Fibroblast of skin of right biceps (primary cell): Measurements from ENCODE around the gene RPS27.
"Not testable (repeated sequence)": the region's sequence is repeated elsewhere in the genome, so short reads cannot be mapped to it uniquely, and the experiment has no call there.

Experiments
- DNase-seq: peaks from one replicate; pipeline ENCODE4 v3.0.0-alpha.2; 2013

Gene RPS27

DNA sequence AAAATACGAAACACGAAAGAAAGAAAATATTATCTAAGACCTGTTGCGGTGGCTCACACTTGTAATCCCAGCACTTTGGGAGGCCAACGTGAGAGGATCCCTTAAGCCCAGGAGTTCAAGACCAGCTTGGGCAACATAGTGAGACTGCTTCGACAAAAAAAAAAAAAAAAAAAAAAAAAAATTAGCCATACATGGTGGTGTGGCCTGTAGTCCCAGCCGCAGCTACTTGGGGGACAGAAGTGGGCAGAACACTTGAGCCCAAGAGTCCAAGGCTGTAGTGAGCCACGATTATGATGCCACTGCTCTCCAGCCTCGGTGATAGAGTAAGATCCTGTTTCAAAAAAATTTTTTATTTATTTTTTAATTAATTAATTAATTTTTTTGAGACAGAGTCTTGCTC is 2.9 kb upstream of the RPS27 start:
- no peak for DNase-seq

DNA sequence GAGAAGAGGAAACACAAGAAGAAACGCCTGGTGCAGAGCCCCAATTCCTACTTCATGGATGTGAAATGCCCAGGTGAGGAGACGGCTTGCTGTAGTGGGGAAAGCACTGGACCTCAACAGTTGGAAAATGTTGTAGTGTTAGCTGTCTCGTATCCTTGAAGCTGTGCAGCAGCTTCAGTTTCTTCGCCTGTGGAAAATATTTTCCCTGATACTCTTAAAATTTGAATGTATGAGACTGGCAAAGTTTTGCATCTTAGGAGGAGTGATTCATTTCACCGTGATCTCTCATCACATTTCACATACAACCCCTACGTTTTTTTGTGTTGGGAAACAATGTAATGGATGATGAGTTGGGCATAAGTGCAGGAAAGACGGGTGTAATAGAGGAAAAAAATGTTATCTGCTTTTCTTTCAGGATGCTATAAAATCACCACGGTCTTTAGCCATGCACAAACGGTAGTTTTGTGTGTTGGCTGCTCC is 629 bp downstream of the RPS27 start:
- DNase-seq = no peak

DNA sequence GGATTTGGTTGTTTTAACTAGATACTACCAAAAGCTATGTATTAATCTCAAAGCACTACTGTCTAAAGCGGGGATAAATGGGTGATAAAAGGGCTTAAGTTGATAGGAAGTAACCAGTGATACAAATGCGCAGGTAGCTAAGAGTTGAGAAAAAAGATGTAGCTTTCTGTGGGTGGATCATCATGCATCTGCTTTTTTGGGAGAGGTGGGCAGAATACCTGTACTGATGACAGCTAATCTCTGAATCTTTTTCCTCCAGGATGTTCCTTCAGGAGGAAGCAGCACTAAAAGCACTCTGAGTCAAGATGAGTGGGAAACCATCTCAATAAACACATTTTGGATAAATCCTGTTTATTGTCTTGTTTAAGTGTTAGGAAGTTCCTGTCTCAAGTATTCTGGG is 1.2 kb downstream of the RPS27 start:
- no peak for DNase-seq

DNA sequence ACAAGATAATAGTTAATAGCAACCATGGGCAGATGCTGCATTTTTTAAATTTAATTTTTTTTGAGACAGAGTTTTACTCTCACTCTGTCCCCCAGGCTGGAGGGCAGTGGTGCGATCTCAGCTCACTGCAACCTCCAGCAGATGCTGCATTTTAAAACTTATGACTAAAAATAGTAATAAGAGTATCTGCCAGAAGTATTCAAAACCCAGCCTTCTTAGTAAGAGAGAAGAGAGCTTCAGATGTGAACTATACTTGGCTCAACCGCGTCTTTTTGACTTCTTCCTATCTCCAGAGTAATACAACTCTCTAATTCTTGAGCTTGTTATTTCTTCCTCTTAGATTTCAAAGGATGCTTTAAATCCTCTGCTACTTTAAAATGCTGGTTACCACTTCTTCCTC is 4.6 kb downstream of the RPS27 start:
- no peak for DNase-seq

DNA sequence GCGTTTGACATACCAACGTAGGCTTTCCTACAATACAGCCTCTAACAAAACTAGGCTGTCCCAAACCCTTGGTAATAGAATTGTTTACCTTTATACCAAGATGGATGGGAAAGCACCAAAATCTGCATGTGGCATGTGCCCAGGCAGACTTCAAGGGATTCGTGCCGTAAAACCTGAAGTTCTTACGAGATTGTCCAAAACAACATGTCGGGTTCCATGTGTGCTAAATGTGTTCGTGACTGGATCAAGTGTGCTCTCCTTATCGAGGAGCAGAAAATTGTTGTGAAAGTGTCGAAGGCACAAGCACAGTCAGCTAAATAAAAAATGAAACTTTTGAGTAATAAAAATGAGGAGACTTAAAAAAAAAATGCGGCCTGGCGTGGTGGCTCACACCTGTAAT is 5.1 kb downstream of the RPS27 start:
- DNase-seq = no peak

DNA sequence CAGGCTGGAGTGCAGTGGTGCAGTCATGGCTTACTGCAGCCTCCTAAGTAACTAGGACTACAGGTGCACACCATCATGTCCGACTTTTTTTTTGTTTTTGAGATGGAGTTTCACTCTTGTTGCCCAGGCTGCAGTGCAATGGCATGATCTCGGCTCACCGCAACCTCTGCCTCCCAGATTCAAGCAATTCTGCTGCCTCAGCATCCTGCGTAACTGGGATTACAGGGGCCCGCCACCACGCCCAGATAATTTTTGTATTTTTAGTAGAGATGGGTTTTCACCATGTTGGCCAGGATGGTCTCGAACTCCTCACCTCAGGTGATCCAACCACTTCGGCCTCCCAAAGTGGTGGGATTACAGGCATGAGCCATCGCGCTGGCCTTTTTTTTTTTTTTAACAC is 6.3 kb downstream of the RPS27 start:
- not testable (repeated sequence) for DNase-seq

DNA sequence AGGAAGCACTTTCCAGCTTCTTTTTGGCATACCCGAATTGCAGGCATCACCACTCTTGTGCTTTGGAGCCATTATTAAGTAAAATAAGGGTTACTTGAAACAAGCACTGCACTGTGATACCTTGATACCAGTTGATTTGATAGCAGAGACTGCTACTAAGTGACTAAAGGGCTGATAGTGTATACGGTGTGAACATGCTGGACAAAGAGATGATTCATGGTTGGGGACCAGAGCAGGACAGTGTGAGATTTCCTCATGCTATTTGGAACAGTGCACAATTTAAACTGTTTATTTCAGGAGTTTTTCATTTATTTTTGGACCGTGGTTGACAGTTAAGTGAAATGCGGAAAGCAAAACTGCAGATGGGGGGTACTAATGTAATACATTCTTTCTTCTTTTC is 9.9 kb downstream of the RPS27 start:
- DNase-seq = no peak

DNA sequence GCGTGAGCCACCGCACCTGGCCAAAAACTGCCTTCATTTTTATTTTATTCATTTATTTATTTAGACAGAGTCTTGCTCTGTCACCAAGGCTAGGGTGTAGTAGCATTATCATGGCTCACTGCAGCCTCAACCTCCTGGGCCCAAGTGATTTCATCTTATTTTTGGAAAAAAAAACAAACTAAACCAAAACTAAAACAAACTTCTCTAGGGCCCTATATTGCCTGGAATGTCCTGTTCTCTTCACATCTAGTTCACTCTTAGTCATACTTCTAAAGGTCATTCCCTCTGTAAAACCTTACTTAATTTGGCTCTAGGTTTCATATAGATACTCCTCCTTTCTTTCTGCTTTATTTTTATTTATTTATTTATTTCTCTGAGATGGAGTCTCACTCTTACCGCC is 15.6 kb downstream of the RPS27 start:
- peak; percentile 50 for DNase-seq

DNA sequence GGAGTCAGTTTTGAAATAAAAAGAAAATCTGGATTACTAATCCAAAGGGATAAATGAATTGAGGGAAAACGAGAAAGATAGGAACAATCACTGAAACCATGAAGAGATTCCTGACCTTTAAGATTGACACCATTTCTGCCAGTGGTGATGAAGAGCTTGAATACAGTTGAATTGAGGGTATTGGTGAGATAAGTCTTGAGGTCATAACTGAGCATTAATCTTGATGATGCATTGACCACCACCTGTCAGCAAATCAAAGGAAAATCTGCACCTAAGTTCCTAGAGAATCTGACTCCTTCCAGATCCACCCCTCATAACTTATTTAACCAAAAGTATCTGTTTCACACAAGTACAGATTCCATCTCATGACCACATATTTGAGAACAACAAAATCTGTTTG is 21.6 kb downstream of the RPS27 start:
- no peak for DNase-seq

DNA sequence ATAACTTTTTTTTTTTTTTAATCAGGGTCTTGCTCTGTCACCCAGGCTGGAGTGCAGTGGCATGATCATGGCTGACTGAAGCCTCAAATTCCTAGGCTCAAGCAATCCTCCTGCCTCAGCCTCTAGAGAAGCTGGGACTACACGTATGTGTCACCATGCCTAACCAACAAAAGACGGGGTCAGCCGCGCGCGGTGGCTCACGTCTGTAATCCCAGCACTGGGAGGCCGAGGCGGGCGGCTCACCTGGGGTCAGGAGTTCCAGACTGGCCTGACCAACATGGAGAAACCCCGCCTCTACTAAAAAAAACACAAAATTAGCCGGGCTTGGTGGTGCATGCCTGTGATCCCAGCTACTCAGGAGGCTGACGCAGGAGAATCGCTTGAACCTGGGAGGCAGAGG is 22.0 kb downstream of the RPS27 start:
- DNase-seq = not testable (repeated sequence)

DNA sequence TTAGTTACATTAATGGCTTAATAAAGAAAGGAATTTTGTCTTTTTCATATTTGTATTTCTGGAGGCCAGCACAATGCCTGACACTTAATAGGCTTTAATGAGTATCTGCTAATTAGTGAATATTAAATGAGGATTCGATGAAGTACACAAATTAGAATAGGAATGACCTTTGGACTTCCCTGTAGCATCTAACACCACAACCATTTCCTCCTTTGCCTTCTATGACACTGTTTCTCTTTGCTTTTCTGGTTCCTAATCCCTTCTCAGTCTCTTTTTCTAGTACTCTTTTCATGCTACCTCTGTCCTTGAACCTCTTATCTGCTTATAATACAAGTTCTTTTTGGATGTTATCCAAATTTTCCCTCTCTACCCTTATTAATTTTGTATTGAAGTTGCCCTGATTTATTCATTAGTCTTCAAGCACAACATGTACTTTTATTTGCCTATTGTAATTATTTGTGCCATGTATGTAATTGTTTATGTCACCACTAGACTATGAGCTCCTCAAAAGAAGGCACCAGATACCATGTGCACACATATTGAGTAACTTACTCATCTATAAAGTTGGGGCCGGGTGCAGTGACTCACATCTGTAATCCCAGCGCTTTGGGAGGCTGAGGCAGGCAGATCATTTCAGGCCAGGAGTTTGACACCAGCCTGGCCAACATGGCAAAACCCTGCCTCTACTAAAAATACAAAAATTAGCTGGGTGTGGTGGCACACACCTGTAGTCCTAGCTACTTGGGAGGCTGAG is 23.8 kb downstream of the RPS27 start:
- peak; percentile 53 for DNase-seq

DNA sequence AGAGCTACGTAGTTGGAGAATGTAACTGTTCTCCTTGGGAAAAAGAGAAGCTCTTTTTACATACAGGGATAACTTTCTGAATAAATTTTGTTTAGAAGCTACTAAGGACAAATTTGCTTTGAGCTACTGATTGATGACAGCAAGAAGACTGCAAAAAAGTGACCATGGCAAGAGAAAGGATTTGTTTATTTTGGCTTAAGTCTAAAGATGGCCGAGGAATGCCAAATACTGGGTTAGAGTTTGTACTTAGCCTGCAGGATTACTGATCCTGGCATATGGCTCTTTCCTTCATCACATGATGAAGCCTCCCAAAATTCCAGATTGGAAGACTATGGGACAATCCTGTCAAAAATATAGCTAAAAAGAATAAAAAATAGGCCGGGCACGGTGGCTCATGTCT is 28.7 kb downstream of the RPS27 start:
- no peak for DNase-seq

DNA sequence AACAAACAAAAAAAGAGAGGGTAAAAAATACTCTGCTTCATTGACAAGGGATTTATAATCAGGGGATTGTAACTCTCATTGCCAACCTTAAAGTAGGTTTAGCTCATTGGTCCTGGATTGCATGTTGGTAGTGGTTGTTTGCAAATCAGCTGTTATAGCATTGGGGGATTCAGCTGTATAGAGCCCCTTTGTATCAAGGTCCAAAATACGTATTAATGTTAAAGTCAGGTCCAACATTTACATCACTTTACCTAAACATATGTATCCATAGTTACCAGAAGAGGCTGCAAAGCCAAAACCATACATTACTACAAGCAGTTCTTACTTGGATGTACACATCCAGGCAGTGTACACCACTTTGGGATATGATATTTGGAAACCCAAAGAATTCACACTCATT is 29.4 kb downstream of the RPS27 start:
- DNase-seq = no peak

DNA sequence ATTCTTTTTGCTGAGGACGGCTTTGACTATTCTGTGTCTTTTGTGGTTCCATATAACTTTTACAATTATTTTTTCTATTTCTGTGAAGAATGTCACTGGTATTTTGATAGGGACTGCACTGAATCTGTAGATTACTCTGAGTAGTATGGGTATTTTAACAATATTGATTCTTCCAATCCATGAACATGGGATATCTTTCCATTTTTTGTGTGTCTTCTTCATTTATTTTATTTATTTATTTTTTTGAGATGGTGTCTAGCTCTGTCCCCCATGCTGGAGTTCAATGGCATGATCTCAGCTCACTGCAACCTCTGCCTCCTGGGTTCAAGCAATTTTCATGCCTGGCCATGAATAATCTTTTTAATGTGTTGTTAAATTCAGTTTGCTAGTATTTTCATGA is 43.1 kb downstream of the RPS27 start:
- DNase-seq = not testable (repeated sequence)
